HK-2 (cell line): ENCODE measurements around the gene OSGIN1.

Experiments
- DNase-seq: peaks from one replicate; pipeline ENCODE4 v3.0.0-alpha.2; 2018; ENCODE audit not compliant: unreplicated experiment

OSGIN1 gene

GRCh38 chr16:83952940-83953795, at the start of gene OSGIN1:
Gene OSGIN1, plus strand, starts transcription at chr16:83953240. Its CDS starts 4,432 bp downstream, at chr16:83957672.
- DNase-seq: peak; percentile 88

GRCh38 chr16:83903751-83904150, 49.3 kb upstream of the OSGIN1 start:
- DNase-seq: no peak

- DNase-seq: no peak
Observed at GRCh38 chr16:83906683-83907082, 46.4 kb upstream of the OSGIN1 start.

GRCh38 chr16:83907111-83907510, 45.9 kb upstream of the OSGIN1 start:
- DNase-seq: no peak

- DNase-seq: no peak
Observed at GRCh38 chr16:83907631-83908250, 45.3 kb upstream of the OSGIN1 start.

- DNase-seq: no peak
Observed at GRCh38 chr16:83908798-83909197, 44.2 kb upstream of the OSGIN1 start.

- no peak for DNase-seq
Observed at GRCh38 chr16:83911290-83911689, 41.8 kb upstream of the OSGIN1 start.

GRCh38 chr16:83912519-83913244, 40.4 kb upstream of the OSGIN1 start:
- DNase-seq: no peak

GRCh38 chr16:83913245-83913633, 39.8 kb upstream of the OSGIN1 start:
- no peak for DNase-seq

- DNase-seq: no peak
Observed at GRCh38 chr16:83914091-83914710, 38.8 kb upstream of the OSGIN1 start.

- no peak for DNase-seq
Observed at GRCh38 chr16:83915081-83915480, 38.0 kb upstream of the OSGIN1 start.

- no peak for DNase-seq
Observed at GRCh38 chr16:83915491-83915890, 37.5 kb upstream of the OSGIN1 start.

GRCh38 chr16:83917152-83918120, 35.6 kb upstream of the OSGIN1 start:
- no peak for DNase-seq

- DNase-seq: no peak
Observed at GRCh38 chr16:83920894-83921491, 32.0 kb upstream of the OSGIN1 start.

- no peak for DNase-seq
Observed at GRCh38 chr16:83923581-83924365, 29.3 kb upstream of the OSGIN1 start.

- no peak for DNase-seq
Observed at GRCh38 chr16:83924686-83925085, 28.4 kb upstream of the OSGIN1 start.

GRCh38 chr16:83925095-83925905, 27.7 kb upstream of the OSGIN1 start:
- no peak for DNase-seq

- no peak for DNase-seq
Observed at GRCh38 chr16:83925957-83926725, 26.9 kb upstream of the OSGIN1 start.
